Activated CD8-positive, alpha-beta memory T cell treated with anti-CD3 and anti-CD28 coated beads for 4 hours (primary cell): ENCODE data around the gene RRP12.

Experiments
- DNase-seq, 2 donors: peaks; one replicate each; pipeline ENCODE4 v3.0.0-alpha.2; 2020; ENCODE audit warnings: low read depth in 2 of 2

The RRP12 gene

DNA sequence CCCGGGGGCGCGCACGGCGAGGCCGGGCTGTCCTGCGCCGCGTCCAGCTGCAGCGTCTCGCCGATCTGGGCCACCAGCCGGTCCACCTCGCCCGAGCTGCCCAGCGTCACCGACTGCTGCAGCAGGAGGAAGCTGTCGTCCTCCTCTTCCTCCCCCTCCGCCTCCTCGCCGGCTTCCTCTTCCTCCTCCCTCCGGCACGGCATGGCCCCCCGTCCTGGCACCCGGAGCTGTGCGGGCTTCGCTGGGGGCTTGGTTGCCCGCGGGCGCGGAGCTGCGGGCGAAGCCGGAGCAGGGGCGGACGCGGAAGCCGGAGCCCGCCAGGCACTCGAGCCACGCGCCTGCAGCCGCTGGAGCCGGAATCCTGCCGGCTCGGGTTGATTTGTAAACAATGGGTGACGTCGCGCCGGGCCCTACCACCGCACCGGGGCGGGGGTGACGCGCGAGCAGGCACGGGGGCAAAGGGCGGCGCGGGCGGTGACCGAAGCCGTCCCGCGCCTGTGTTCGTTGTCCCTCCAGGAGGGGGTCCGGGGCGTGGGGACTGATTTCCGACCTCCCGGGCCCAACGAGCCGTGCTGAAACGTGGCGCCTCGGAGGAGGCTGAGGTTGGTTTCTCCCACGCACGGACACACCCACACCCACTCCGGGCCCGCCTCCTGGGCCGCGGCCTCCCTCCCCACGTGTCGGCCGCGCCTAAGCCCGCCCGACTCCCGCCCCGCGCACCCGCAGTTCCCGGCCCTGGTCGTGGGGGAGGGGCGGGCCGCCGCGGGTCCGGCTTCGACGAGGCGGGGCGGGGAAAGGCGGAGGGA, 66.6 kb downstream of the RRP12 start, which contains the start of gene FRAT2:
FRAT2 (minus strand) TSS at position 360 of the 806 bp plus-strand sequence; CDS start at position 203, 157 bp downstream.
- peak; percentile 72 to 76 for DNase-seq

GRCh38 chr10:97333601-97334369, 67.4 kb downstream of the RRP12 start:
- DNase-seq = no peak

- DNase-seq = no peak
Observed at GRCh38 chr10:97333351-97333600, 67.9 kb downstream of the RRP12 start.

GRCh38 chr10:97332591-97333350, 68.4 kb downstream of the RRP12 start:
- no peak for DNase-seq

GRCh38 chr10:97331153-97331703, 69.9 kb downstream of the RRP12 start:
- DNase-seq = no peak

- DNase-seq = no peak
Observed at GRCh38 chr10:97329766-97330165, 71.4 kb downstream of the RRP12 start.

- DNase-seq = no peak
Observed at GRCh38 chr10:97328646-97329453, 72.3 kb downstream of the RRP12 start.

DNA sequence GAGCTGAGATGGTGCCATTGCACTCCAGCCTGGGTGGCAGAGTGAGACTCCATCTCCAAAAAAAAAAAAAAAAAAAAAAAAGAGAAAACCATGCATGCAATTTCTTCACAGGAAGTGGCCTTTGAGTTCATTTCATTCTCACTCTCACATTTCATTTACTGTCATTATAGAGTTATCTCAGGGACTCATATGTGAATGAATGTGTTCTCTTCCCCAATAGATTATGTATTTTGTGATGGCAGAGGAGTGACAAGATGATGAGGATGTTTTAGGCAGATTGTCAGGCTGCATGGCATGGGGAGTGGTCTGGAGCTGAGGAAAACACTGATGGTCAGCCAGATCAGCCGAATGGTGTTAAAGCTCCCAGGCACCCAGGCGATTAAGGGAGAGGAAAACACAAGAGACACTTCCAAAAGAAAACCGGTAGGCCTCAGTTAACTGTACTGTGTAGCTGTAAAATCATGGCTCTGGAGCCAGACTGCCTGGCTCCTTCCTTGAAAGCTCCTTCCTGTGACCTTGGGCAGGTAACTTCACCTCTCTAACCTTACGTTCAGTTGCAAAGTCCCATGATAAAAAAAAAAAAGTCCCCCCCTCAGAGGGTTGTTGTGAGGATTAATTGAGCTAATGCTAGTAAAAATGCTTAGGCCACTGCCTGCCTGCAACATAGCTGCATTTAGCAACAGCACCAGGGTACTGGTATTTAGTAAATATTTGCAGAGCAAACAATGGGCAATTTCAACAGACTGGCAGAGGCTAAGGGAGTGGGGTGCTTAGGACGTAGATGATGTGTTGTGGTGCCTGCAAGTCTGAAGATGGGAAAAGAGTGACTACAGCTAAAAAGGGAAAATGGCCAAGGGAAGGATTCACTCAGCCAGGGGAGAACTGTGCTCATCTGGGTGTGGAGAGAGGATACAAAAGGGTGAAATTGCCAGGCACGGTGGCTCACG, 73.5 kb downstream of the RRP12 start:
- DNase-seq = no peak

DNA sequence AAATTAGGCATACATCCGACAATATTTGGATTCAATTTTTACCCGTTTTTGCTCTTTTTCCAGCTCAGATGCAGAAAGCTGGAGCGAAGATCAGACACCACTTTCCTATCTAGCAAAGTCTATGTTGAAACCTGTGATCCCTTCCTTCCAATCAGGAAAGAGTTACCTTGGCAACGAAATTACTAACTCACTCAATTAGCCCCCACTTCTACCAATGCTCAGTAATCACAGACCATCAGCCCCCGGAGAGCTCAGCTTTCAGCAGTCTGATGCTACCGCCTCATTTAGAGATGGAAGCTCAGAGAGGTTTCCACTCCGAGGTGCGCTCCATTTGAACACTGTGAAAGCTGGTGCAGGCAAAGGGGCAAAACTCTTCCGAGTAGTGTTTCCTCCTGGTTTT, 75.4 kb downstream of the RRP12 start:
- no peak for DNase-seq

- DNase-seq = no peak
Observed at GRCh38 chr10:97323501-97323900, 77.6 kb downstream of the RRP12 start.

GRCh38 chr10:97321804-97322190, 79.3 kb downstream of the RRP12 start:
- no peak for DNase-seq

DNA sequence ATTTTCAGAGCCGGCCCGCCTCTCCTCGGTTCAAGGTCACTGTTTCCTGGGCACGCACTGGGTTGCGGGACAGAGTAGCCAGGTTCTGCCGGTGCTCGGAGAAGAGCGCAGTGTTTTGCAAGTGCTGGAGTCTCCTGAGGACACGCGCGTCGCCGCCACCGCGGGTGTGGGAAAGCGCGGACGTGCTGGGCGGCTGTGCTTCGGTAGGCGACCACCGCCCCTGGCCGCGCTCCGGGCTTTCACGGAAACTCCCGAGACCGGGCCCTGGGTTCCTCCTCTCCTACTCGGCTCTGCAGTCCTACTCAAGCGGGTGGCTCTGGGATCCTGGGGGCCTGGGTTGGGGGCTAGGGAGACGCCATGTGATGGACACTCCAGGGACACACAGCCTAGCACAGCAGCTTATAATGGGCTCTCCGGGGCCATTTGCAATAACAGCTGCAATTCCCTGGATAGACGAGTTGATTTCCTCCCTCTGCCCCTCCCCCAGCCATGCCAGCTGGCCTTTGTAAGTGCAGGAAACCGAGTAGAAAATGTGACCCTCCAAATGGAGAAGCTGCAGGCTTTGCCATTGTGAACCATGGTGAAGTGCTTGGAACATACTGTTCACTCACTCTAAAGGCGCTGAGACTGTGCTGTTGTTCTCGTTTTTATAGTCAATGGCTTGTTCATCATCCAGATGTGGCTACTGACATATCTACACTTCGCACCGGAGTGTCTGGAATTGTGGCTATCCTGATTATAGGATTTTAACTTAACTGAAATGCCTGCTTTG, 79.9 kb downstream of the RRP12 start:
- DNase-seq = no peak

DNA sequence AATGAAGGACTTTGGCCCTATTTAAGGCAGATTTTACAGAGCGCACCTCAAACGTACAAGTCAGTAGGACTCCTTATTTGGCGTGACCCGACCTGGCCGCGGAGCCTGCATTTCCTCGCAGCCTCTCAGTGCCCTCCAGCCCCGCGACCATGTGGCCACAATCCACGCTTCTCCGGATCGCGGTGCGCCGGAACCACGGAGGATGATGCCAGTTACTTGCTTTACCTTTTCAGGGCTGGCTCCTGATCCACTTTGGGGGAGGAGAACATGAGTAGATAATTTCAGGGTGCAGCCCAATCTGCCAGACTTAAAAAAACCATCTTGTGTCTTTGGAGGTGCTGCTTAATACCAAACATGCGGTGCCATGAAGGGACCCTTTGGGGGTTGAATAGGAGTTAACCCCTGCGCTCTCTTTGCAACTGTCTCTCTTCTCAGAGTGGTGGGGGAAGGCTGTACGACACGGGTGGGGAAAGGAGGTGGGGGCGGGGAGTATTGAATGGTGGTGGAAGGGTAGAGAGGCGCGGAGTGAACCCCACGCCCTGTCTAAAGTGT, 80.6 kb downstream of the RRP12 start:
- DNase-seq = no peak

DNA sequence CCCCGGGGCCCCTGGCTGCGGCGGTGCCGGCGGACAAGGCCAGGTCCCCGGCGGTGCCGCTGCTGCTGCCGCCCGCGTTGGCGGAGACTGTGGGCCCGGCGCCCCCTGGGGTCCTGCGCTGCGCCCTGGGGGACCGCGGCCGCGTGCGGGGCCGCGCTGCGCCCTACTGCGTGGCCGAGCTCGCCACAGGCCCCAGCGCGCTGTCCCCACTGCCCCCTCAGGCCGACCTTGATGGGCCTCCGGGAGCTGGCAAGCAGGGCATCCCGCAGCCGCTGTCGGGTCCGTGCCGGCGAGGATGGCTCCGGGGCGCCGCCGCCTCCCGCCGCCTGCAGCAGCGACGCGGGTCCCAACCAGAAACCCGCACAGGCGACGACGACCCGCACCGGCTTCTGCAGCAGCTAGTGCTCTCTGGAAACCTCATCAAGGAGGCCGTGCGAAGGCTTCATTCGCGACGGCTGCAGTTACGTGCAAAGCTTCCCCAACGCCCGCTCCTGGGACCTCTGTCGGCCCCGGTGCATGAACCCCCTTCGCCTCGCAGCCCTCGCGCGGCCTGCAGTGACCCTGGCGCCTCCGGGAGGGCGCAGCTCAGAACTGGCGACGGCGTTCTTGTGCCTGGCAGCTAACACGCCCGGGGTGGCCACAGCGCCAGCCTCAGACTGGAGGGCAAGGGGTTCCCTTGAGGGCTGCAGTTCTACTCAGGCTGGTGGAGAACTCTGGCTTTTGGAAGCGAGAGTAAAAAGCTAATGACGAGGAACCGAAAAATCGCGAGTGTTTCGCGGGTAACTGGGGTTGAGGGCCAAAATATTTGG, 81.3 kb downstream of the RRP12 start:
- peak in 1 of 2 donors; percentile 31 for DNase-seq

DNA sequence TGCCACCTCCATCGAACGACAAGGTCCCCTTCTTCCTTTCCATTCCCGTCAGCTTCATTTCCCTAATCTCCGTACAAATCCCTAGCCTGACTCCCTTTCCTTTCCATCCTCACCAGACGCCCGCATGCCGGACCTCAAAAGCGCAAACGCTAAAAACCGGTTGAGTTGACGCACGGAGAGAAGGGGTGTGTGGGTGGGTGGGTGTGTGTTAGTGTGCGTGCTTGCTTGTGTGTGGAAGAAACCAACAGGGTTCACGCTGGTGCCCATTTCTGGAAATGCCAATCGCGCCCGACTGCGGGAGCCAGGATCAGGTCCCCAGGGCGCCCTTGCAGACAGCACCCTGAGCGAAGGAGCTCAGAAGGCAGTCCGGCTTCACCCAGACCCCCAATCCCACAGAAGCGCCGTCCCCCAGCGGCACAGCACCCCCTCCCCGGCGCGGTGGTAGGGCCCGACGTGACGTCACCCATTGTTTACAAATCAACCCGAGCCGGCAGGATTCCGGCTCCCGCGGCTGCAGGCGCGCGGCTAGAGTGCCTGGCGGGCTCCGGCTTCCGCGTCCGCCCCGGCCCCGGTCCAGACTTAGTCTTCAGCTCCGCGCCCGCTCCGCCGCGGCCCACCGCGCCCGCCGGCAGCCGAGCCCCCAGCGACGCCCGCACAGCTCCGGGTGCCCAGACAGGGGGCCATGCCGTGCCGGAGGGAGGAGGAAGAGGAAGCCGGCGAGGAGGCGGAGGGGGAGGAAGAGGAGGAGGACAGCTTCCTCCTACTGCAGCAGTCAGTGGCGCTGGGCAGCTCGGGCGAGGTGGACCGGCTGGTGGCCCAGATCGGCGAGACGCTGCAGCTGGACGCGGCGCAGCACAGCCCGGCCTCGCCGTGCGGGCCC, 82.1 kb downstream of the RRP12 start, which contains the start of gene FRAT1:
FRAT1 (plus strand) TSS at position 500 of the 880 bp plus-strand sequence; CDS start at position 683, 183 bp downstream.
- DNase-seq = peak; percentile 79

DNA sequence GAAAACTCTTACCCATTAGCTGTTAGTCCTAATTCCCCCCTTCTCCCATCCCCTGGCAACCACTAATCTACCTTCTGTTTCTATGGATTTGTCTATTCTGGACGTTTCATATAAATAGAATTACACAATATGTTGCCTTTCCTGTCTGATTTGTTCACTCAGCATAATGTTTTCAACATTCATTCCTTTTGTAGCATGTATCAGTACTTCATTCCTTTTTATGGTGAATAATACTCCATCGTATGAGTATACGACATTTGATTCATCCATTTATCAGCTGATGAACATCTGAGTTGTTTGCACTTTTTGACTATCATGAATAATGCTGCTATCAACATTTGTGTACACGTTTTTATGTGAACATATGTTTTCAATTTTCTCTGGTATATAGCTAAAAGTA, 86.5 kb downstream of the RRP12 start:
- DNase-seq = no peak

DNA sequence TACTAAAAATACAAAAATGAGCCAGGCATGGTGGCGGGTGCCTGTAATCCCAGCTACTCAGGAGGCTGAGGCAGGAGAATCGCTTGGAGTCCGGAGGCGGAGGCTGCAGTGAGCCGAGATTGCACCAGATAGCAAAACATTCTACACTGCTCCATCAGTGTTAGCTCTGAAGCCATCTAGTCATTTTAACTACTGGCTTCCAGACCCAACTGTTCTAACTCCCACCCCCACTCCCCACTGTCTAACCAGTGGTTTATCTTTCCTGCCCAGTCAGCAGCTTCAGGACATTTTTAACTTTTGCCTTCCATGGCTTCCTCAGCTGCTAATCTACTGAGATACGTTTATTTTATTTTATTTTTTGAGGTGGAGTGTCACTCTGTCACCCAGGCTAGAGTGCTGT, 88.2 kb downstream of the RRP12 start:
- no peak for DNase-seq
